ENCODE measurements around the gene MRPL40.
"Not testable (repeated sequence)": the region's sequence is repeated elsewhere in the genome, so short reads cannot be mapped to it uniquely, and the experiment has no call there.

The MRPL40 gene

DNA sequence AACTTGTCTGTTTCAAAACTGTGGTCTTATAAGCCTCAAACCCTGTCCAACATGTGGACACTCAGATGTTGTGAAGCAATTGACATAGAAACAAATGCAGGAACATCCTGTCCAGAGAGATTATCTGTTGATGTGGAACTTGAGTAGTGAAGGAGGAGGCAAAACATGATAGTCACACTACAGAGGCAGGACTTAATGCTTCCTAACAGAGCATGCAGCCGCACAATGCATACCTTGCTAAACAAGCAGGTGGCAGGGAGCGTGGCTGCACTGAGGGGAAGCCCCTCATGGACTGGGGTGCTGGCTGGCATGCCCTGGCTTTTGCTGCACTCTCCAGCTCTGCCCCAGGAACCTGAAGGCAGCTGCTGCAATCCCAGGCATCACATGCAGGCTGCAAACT is 9.8 kb downstream of the MRPL40 start:
- no peak for DNase-seq

DNA sequence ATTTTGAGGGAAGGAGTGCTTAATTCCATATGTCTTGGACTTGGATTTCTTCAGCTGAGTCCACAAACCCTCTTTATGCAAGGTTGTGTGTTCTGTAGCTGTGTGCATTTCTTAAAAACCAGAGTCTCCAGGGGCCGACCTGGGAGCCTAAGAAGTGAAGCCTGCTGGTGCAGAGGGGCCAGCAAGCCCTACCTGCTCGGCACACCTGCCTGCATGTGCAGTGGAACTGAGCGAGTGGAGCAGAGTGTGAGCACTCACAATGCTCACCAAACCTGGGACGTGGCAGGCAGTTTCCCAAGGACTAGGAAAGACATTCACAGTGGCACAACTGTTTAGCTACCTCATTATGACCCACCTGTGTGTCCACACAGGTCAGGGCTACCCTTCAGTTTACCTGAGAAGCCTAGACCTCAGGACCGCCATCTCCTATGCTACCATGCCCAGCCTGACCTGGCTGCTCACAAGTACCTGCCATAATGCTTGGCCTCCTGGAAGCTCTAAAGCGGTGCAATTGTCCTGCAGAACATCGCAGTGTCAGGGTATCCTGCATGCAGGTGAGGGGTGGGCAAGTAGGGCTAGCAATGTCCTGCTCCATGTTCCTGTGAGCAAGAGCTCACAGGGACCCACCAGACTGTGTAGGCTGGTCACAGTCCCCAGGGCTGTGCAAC is 11.3 kb downstream of the MRPL40 start:
- DNase-seq: no peak

DNA sequence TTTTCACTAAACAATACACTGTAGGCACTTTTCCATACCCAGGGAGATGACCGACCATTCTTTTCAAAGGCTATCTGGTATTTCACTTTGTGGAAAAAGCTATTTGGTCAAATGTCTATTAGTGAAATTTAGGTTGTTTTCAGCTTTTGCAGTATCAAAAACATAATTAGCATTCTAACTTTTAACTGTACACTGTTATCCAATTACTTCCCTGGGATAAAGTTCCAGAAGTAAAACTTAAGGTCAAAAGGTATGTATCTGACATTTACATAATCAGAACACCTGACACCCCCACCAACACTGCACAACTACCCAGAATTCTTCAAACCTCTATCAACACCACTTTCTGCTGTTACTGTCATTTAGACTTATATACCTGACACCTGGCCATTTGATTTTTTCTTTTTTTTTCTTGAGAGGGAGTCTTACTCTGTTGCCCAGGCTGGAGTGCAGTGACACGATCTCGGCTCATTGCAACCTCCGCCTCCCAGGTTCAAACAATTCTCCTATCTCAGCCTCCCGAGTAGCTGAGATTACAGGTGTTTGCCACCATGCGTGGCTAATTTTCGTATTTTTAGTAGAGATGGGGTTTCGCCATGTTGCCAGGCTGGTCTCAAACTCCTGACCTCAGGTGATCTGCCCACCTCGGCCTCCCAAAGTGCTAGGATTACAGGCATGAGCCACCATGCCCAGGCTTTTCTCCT is 13.1 kb downstream of the MRPL40 start:
- DNase-seq: not testable (repeated sequence)

DNA sequence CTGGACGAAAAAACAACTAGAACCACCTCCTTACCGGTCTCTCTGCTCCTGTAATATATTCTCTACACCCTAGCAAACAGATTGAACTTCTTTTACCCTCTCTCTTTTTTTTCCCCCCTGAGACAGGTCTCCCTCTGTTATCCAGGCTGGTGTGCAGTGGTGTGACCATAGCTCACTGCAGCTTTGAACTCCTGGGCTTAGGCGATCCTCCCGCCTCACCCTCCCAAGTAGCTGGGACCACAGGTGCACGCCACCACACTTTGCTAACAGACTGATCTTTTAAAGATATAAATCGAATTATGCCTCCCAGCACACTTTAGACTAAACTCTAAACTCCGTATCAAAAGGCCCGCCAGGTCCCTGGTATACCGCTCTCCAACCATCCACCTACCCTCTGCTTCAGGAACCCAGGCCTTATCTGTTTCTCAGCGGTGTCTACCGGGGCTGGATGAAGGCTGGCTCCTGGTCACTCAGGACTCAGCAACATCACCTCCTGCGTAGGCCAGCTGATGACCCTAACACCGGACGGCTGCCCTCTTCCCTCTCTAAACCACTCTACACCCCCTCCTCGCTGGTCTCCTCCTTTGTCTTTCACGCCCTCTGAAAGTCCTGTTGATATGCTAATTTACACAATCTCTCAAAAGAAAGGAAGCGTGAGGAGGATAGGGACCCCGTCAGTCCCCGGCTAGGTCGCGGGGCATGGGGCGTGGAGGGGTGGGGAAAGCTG is 14.4 kb downstream of the MRPL40 start:
- DNase-seq: no peak

DNA sequence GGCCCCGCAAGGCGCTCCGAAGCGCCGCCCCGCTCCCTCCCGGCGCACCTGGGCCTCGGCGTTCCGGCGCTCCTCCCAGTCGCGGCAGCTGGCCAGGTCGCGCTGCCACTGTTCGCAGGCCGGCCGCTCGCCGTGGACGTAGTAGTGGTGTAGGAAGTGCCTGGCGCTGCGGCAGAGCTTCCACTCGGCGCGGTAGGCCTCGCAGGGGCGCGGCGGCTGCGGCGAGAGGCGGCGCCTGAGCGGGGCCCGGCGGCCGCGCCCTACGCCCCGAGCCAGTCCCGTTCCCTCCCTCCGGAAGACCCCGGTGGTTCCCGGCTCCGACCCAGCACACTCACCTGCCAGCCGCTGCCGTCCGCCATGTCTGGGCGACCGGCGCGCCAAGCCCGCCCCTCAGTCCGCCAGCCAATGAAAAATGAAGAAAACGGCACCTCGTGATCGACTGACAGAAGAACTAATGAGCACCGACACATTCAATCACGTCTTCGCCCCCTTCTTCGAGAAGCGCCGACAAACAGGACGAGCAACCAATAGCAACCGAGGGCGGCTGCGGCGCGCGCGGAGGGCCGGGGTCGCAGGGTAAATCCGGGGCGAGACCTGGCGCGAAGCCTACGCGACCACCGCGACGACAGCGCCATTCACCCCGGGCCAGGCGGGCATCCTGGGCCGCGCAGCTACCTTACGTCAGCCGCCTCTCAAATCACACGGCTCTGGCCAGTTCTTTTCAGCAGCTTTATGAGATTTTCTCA is 15.2 kb downstream of the MRPL40 start, which contains the start of gene C22orf39:
Gene C22orf39 (minus strand): TSS at position 382 of the 746 bp plus-strand sequence. CDS start 23 bp downstream, at position 359.
- peak; percentile 87 for DNase-seq

DNA sequence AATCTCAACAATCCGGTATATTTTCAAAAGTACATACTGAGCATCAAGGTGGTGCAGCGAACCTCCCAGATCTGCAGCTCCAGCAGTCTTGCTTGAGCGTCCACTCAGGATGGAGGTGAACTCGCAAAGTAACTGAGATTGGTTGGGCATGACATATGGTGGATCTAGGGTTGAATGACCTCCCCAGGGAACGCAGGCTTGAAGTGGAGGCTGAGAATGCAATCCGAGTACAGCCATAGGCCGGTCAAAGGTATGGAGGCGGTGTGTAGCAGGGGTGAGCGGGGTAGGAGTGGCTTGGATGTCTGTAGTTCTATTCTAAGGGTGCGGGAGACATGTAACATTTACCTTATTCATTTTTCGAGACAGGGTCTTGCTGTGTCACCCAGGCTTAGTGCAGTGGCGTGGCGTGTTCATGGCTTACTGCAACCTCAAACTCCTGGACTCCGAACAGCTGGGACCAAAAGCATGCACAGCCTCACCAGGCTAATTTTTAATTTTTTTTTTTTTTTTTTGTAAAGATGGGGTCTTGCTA is 15.8 kb downstream of the MRPL40 start:
- no peak for DNase-seq

DNA sequence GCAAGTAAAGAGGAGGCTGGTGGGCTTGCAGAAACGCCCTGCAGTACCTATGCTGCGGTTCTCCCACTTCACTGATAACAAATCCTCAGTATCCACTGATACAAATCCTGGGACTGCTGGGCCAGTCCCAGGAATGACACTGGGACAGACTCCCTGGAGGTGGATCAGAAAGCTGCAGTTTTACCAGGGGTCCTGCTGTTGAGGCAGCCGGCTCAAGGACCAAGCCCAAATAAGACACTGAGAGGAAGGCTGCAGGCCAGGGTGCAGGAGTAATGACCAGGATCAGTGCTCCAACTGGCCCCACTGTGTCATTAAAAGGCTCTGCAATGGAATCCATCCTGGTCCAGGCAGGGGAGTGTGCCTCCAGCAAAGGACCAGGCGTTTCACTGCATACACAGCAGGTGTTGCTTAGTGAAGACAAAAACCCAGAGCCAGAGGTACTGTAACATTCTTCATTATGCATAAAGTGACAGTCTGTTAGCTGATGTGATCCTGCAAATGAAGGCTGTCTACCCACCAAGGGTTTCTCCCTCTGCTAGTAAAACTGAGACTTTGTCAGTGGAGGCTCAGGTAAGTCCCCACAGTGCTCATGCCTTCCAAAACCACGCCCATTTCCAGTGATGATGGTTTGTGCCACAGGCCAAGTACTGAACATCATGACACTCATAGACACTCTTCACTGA is 16.5 kb downstream of the MRPL40 start:
- DNase-seq: peak; percentile 40

DNA sequence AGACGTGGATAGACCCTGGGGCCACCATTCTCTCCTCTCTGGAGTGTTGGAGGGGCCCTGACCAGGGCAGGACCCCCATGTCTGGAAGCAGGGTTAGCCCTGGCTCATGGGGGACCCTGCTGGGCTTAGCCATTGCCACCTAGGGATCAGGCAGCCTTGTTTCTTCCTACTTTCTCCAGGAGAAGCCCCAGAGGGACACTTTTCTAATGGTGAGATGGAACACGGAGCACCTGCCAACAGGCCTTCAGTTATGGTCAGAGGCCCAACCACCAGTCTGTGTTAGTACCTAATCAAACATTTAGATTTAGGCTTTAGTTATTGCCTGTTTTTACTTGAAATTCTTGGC is 17.1 kb downstream of the MRPL40 start:
- DNase-seq: no peak

DNA sequence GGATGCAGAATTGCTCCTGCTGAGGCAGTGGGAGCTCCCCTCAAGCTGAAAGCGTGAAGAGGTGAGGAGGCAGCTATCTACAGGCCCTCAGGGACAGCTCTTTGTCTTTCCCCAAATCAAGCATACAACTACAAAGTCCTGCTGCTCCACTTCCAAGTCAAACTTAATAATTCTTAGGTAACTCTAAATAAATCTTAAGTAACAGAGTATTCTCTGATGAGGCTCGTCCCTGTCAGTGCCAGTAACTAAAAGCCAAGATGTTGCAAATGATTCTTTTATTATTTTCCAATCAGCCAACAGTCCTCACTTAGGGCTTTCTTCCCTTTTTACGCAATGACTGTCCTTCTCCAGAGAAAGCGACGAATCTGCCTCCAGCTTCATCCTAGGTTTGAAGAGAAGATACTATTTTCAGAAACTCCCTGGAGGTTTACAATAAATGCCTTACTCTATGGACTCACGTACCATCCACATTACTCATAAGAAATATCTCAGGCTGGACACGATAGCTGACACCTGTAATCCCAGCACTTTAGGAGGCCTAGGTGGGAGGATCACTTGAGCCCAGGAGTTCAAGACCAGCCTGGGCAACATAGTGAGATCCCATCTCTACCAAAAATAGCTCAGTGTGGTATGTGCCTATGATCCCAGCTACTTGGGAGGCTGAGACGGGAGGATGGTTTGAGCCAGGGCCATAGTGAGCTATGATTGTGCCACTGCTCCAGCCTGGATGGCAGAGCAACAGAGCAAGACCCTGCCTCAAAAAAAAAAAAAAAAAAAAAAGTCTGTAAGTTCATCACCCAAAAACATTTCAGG is 18.2 kb downstream of the MRPL40 start:
- DNase-seq: no peak

DNA sequence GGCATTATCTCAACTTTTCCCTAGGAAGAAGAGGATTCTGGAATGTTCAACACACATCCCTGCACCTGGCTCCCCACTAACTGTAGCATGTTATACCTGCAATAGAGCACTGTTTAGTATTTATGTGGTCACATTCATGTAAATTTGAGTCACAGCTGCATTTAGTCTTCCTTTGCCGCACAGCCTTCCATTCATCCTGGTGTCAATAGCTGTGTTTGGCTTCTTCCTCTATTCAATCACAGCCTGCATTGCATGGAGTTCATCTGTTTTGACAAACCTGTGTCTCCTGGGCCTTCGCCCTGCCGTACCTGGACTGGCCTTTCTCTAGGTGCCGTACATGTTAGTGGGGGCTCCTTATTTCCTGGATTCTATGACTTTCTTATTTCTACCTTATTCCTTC is 19.2 kb downstream of the MRPL40 start:
- no peak for DNase-seq

DNA sequence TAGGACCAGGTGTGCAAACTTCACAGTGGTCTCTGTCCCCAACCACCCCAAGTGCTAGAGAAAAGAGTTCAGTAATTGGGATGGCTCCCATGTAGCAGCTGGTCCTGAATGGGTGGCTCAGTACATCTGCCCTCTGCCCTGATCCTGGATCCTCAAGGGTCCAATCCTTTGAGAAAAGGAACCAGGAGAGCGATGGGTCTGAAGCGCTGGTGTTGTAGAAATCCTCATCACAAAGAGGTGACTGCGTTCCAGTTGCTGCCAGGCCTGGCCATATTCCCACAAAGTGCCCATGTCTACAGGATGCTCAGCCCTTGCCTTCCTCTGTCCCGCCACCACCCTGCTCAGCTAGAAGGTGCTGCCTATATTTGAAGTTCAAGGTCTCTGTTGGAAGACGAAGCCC is 21.4 kb downstream of the MRPL40 start:
- DNase-seq: no peak

DNA sequence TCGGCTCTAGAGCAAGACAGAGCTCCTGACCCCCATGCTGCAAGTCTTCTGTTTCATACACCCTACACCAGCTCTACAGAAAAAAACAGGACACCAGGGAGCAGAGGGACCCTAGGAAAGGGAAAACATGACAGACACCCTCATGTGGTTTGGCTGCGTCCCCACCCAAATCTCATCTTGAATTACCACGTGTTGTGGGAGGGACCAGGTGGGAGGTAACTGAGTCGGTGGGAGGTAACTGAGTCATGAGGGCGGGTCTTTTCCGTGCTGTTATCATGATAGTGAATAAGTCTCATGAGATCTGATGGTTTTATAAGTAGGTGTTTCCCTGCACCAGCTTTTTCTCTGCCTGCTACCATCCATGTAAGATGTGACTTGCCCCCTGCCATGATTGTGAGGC is 21.8 kb downstream of the MRPL40 start:
- no peak for DNase-seq

DNA sequence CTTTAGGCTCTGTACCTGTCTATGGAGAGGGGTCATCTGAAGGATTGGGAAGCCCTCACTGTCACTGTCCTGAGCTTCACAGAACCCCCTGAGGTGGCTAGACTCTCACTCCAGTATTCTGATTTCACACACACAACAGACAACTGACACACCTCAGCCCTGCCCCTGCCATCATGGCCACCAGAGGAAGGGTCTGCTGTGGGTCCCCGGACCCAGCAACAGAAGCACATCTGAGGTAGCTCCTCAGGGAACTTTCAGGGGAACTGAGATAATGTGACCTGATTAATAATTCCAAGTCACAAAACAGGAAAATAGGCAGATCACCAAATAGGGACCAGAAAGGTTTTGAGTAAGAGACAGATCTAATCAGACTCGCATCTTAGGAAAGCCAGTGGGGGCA is 22.7 kb downstream of the MRPL40 start:
- no peak for DNase-seq

DNA sequence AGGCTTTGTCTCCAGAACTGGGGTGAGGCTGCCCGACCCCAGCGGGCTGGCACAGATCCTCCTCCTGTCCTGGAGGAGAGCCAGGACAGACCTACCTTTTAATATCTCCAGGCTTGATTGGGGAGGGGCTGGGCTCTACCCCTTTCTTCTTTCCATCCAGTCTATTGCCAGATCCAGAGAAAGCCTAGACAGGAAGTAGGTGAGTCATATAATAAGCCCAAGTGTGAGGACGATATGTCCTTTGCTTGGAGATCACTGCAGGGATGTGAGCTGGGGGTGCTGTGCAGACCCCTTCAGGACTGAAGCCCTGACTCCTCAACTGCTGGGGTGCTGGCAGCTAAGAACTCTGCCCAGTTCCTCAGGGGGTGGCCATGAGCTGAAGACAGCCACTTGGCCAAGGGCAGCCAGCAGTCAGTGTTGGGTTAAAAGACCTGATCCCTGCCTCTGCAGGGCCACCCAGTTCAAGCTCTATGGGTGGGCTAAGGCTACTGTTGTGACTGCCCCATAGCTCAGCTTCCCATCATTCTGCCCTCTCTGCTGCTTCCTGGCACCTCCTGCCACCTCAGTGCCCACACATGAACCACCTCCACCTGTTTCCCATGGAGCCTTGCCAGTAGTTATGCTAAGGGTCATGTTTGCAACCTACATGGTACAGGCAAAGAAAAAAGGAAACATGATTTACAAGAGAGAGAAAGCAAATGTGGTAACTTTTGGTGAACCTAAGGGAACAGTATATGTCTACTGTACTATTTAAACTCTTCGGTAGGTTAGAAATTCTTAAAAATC is 23.4 kb downstream of the MRPL40 start:
- DNase-seq: no peak

DNA sequence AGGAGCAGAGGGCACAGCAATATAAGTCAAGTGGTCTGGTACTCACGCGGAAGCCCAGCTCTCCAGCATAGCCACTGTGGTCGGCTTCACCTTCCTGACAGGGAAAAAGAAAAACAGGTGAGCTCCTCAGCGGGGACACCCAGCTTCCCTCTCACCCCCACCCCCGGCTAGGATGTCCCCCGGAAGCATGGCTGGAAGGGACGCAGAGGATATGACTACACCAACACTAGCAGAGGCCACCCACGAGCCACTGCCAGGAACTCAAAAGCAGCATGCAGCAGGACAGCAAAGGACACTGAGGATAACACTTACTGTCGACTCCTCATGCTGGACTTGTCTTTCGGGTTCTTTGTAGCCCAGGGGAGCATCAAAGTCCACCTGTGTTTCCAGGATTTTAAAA is 24.2 kb downstream of the MRPL40 start:
- no peak for DNase-seq

DNA sequence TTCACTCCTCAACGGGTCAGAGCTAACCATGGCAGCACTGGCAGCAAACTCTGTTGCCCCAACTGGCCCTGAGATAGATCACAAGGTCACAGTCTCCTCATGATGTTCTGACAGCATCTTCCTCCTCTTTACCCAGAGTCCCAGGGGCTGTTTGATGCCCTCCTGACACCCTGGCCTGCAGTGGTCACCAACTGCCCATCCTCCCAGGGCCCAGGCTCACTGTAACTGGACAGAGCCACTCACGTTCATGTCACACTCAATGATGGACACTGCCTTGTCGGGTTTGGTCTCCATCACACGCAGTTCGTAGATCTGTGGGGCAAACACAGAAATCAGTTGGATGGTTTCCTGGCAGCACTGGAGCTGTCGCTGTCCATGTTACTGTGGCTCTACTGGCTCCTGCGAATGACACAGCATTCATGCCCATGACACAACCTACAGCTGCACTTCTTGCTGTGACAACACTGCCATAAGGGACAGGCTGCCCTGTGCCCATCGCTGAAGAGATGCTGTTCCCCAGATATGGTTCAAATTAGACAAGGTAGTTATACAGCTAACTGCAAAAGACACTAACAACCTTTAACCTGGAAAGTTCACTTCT is 25.6 kb downstream of the MRPL40 start:
- no peak for DNase-seq

DNA sequence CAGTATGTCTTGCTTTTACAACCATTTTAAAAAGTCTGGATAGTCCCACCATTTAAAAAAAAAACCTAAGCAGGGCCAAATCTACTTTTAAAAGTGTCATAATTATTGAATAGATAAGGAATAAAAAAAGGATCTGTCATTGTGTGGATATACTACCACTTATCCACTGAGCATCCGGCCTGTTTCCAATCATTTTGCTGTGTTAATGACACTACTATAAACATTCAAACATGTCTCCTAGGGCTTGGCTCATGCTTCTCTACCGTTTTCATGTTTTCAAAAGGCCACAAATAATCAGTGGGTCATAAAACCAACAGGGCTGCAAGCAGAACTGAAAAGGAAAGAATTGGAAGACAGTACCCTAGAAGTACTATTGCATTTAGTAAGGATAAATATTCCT is 27.7 kb downstream of the MRPL40 start:
- DNase-seq: no peak

DNA sequence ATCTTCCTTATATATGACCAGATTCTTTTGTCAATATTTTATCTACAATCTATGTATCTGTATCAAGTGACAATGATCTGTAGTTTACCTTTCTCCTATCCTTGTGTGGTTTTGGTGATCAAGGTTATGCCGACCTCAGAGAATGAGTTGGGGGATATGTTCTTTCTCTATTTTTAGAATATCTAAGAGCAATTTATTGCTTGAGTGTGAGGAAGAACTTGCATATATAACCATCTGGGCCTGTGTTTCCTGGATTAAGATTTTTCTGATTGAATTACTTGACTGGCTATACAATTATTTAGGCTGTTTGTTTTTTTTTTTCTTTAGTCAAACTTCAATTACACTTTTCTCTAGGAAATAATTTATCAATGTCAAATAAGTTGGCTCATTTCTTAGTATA is 29.2 kb downstream of the MRPL40 start:
- no peak for DNase-seq

DNA sequence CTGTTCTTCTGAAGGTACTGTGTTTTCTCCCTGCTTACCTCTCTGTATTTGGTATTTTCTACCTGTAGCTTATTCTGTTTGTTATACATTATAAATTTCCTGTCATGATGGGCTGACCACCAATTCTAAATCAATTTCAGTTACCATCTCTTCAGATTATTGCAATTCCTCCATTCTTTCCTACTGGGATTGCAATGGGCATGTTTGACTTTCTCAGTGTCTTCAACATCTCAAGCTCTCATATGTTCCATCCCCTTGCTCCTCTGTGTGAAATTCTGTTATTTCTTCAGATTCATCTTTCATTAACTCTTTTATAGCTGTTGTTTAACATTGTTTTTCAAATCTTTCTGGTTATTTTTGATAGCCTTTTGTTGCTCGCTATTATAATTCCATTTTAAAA is 30.7 kb downstream of the MRPL40 start:
- DNase-seq: no peak

Measured in activated naive CD4-positive, alpha-beta T cell treated with anti-CD3 and anti-CD28 coated beads, Interleukin-2, amount 50 U/mL, for 16 hours (primary cell).